Liver (tissue), 9 donors: Measurements from ENCODE around the gene LCMT2. TPM values are rescaled to one million over a fixed set of nuclear protein-coding genes. Genes with fewer than 3 reads are reported as not detected.

ENCODE experiments used
- DNase-seq: peaks from one replicate; pipeline ENCODE4 v3.0.0-alpha.2; 2017; ENCODE audit warnings: low spot score
- H3K27ac ChIP-seq, 2 donors: one replicate each; pipeline ENCODE4 v1.7.0; 2013; ENCODE audit warnings: inconsistent platforms in 2 of 2, low read length in 2 of 2, control low read depth in 1 of 2, low read depth in 1 of 2, mild to moderate bottlenecking in 1 of 2
- H3K27me3 ChIP-seq, 4 donors: one replicate each; pipeline versions ENCODE4 v1.6.1 to v1.7.0; 2013; ENCODE audit warnings: low read length in 3 of 4, inconsistent platforms in 1 of 4, mild to moderate bottlenecking in 1 of 4, moderate library complexity in 1 of 4; ENCODE audit not compliant: control insufficient read depth in 4 of 4, insufficient read depth in 4 of 4
- H3K36me3 ChIP-seq, 4 donors: one replicate each; pipeline versions ENCODE4 v1.6.1 to v1.7.0; 2013; ENCODE audit warnings: low read length in 3 of 4, mild to moderate bottlenecking in 3 of 4, low read depth in 1 of 4, moderate library complexity in 1 of 4; ENCODE audit not compliant: control insufficient read depth in 4 of 4, insufficient read depth in 3 of 4
- H3K4me1 ChIP-seq, 4 donors: one replicate each; pipeline versions ENCODE4 v1.6.1 to v1.7.0; 2013; ENCODE audit warnings: low read length in 3 of 4, mild to moderate bottlenecking in 3 of 4, moderate library complexity in 1 of 4; ENCODE audit not compliant: control insufficient read depth in 4 of 4, insufficient read depth in 4 of 4
- H3K4me3 ChIP-seq, 3 donors: one replicate each; pipeline versions ENCODE4 v1.6.1 to v1.7.0; 2013; ENCODE audit warnings: low read length in 3 of 3, control low read depth in 1 of 3, low read depth in 1 of 3, mild to moderate bottlenecking in 1 of 3
- H3K9ac ChIP-seq, 2 donors: one replicate each; pipeline ENCODE4 v1.7.0; 2013; ENCODE audit warnings: low read length in 2 of 2, mild to moderate bottlenecking in 2 of 2, moderate library complexity in 2 of 2, control low read depth in 1 of 2, low read depth in 1 of 2
- H3K9me3 ChIP-seq, 4 donors: one replicate each; pipeline versions ENCODE4 v1.6.1 to v1.7.0; 2013; ENCODE audit warnings: low read length in 3 of 4; ENCODE audit not compliant: control insufficient read depth in 4 of 4
- ATF3 ChIP-seq: IDR thresholded peaks from 2 replicates; pipeline ENCODE4 v1.6.1; 2016; ENCODE audit warnings: antibody characterized with exemption
- CTCF ChIP-seq: fragments of 150-350 bp; IDR thresholded peaks from 2 replicates; pipeline ENCODE4 v1.5.1; 2017; ENCODE audit warnings: improper control_type of control experiment, low read depth, low read length; ENCODE audit not compliant: missing input control
- EGR1 ChIP-seq, 2 donors: IDR thresholded peaks; 2 replicates each; pipeline ENCODE4 v1.6.1; 2016 to 2018; ENCODE audit warnings: antibody characterized with exemption in 2 of 2, low read depth in 2 of 2
- FOXA2 ChIP-seq: IDR thresholded peaks from 2 replicates; pipeline ENCODE4 v1.6.1; 2016; ENCODE audit warnings: antibody characterized with exemption
- GABPA ChIP-seq, 2 donors: IDR thresholded peaks in 1 of 2; conservative IDR thresholded peaks in 1 of 2; 2 replicates each; pipeline ENCODE4 v1.6.1; 2016; ENCODE audit warnings: antibody characterized with exemption in 2 of 2, mild to moderate bottlenecking in 1 of 2, moderate library complexity in 1 of 2
- HNF4A ChIP-seq, 2 donors: conservative IDR thresholded peaks; 2 replicates each; pipeline ENCODE4 v1.6.1; 2016; ENCODE audit warnings: antibody characterized with exemption in 2 of 2, mild to moderate bottlenecking in 2 of 2
- HNF4G ChIP-seq: IDR thresholded peaks from 2 replicates; pipeline ENCODE4 v1.6.1; 2016; ENCODE audit warnings: antibody characterized with exemption
- JUND ChIP-seq, 2 donors: IDR thresholded peaks; 2 replicates each; pipeline ENCODE4 v1.6.1; 2016; ENCODE audit warnings: antibody characterized with exemption in 2 of 2
- MAX ChIP-seq: IDR thresholded peaks from 2 replicates; pipeline ENCODE4 v1.6.1; 2016; ENCODE audit warnings: antibody characterized with exemption
- NR2F2 ChIP-seq: IDR thresholded peaks from 2 replicates; pipeline ENCODE4 v1.6.1; 2016; ENCODE audit warnings: antibody characterized with exemption
- RAD21 ChIP-seq, 2 donors: IDR thresholded peaks; 2 replicates each; pipeline ENCODE4 v1.6.1; 2016; ENCODE audit warnings: antibody characterized with exemption in 2 of 2, mild to moderate bottlenecking in 2 of 2
- REST ChIP-seq: IDR thresholded peaks from 2 replicates; pipeline ENCODE4 v1.6.1; 2016; ENCODE audit warnings: antibody characterized with exemption, mild to moderate bottlenecking
- RXRA ChIP-seq, 2 donors: IDR thresholded peaks; 2 replicates each; pipeline ENCODE4 v1.6.1; 2017 to 2018; ENCODE audit warnings: antibody characterized with exemption in 2 of 2, mild to moderate bottlenecking in 1 of 2
- TAF1 ChIP-seq: conservative IDR thresholded peaks from 2 replicates; pipeline ENCODE4 v1.6.1; 2016; ENCODE audit warnings: antibody characterized with exemption, mild to moderate bottlenecking
- YY1 ChIP-seq: IDR thresholded peaks from 2 replicates; pipeline ENCODE4 v1.6.1; 2016; ENCODE audit warnings: antibody characterized with exemption, mild to moderate bottlenecking
- ZBTB33 ChIP-seq: IDR thresholded peaks from 2 replicates; pipeline ENCODE4 v1.6.1; 2016; ENCODE audit warnings: antibody characterized with exemption
- WGBS: extraction: QIAGEN DNeasy Blood & Tissue Kit; methylation state at CpG from one replicate; pipeline ENCODE4 v1.1.7; 2013; 5-methylcytosine and 5-hydroxymethylcytosine counted together
- polyA plus RNA-seq, 2 donors: library from polyadenylated mRNA; stranded (reverse) in 1 of 2; unstranded in 1 of 2; fragments of 200-250 nt in 1 of 2; fragments of >200 nt in 1 of 2; fragmentation: Nextera tagmentation in 1 of 2; extraction: Ambion mirVana in 1 of 2; gene quantifications; one replicate each; pipeline versions ENCODE4 v1.2.1 to v1.2.3, GENCODE V29; 2013 to 2015
- total RNA-seq, 2 donors: library from RNA; depleted of rRNA; stranded (reverse); fragments of >200 nt; gene quantifications; one replicate each; pipeline ENCODE4 v1.2.3, GENCODE V29; 2014
- donor health status: healthy.
- donor health status: healthy.
- donor health status: healthy.
- donor health status: healthy.
- donor health status: healthy.

Gene LCMT2
- total and polyA plus RNA-seq, 4 donors = 3.1 to 4.3 (median 3.9) TPM

- peak; percentile 70 for DNase-seq
Measured at GRCh38 chr15:43285609-43286037, 44.8 kb downstream of the LCMT2 start.

More at GRCh38 chr15:43285609-43286037, 44.8 kb downstream of the LCMT2 start:
- H3K9me3 ChIP-seq = no peaks in the 10 kb centered on the region
- no peaks in the 10 kb centered on the region for H3K27me3 ChIP-seq
- no peak overlapping the region for H3K9ac ChIP-seq
- 7% methylated on average over 4 of the region's 4 CpGs for WGBS
- no peak overlapping the region for H3K4me3 ChIP-seq
- H3K27ac ChIP-seq = no peak overlapping the region
- no peaks in the 10 kb centered on the region for H3K4me1 ChIP-seq
- H3K36me3 ChIP-seq = no peaks in the 10 kb centered on the region
- no peak for TF ChIP-seq FOXA2
- peak; percentile 91 to 92 for TF ChIP-seq RAD21 (IDR thresholded peaks at IDR 0.05)
- no peak for TF ChIP-seq NR2F2
- TF ChIP-seq TAF1 = no peak
- TF ChIP-seq YY1 = no peak
- no peak for TF ChIP-seq JUND (IDR thresholded peaks at IDR 0.05)
- no peak for TF ChIP-seq EGR1 (IDR thresholded peaks at IDR 0.05; ENCODE audit: low read depth in 2 of 2)
- peak; percentile 86 for TF ChIP-seq CTCF
- TF ChIP-seq ZBTB33 = no peak
- TF ChIP-seq REST = no peak
- TF ChIP-seq HNF4G = no peak
- TF ChIP-seq ATF3 = no peak
- no peak for TF ChIP-seq GABPA (IDR thresholded peaks at IDR 0.05 in 1 of 2, conservative IDR thresholded peaks at IDR 0.05 in 1 of 2)
- TF ChIP-seq HNF4A (conservative IDR thresholded peaks at IDR 0.05) = no peak
- TF ChIP-seq RXRA (IDR thresholded peaks at IDR 0.05) = no peak
- no peak for TF ChIP-seq MAX
